GM12872 (cell line): ENCODE results near the gene TMEM94.

Source experiments
- TF ChIP-seq, protein P1 (sequence below): IDR thresholded peaks from 3 replicates; pipeline ENCODE4 v1.5.1; 2011; ENCODE audit warnings: low read depth, mild to moderate bottlenecking, low read length, moderate library complexity; ENCODE audit not compliant: insufficient read depth

The TMEM94 gene

GRCh38 chr17:75518983-75519537, 62.6 kb downstream of the TMEM94 start:
- TF ChIP-seq, protein P1, sequence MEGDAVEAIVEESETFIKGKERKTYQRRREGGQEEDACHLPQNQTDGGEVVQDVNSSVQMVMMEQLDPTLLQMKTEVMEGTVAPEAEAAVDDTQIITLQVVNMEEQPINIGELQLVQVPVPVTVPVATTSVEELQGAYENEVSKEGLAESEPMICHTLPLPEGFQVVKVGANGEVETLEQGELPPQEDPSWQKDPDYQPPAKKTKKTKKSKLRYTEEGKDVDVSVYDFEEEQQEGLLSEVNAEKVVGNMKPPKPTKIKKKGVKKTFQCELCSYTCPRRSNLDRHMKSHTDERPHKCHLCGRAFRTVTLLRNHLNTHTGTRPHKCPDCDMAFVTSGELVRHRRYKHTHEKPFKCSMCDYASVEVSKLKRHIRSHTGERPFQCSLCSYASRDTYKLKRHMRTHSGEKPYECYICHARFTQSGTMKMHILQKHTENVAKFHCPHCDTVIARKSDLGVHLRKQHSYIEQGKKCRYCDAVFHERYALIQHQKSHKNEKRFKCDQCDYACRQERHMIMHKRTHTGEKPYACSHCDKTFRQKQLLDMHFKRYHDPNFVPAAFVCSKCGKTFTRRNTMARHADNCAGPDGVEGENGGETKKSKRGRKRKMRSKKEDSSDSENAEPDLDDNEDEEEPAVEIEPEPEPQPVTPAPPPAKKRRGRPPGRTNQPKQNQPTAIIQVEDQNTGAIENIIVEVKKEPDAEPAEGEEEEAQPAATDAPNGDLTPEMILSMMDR, result no peak

DNA sequence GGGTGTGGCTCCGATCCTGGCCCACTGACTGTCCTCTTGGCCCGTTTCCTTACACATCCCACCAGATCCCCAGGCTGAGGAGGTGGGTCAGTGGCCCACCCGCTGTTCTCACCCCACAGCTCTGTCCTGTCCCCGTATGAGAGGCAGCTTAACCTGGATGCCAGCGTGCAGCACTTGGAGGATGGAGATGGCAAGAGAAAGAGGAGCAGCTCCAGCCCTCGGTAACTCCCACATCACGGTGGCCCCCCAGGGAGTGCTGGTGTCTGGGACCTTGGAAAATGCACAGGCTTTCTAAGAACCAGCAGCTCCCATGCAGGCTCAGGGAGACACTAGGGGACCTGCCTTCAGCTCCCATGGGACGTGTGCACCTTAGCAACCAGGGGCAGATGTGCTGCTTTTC, 64.9 kb downstream of the TMEM94 start:
- TF ChIP-seq, protein P1, result no peak

DNA sequence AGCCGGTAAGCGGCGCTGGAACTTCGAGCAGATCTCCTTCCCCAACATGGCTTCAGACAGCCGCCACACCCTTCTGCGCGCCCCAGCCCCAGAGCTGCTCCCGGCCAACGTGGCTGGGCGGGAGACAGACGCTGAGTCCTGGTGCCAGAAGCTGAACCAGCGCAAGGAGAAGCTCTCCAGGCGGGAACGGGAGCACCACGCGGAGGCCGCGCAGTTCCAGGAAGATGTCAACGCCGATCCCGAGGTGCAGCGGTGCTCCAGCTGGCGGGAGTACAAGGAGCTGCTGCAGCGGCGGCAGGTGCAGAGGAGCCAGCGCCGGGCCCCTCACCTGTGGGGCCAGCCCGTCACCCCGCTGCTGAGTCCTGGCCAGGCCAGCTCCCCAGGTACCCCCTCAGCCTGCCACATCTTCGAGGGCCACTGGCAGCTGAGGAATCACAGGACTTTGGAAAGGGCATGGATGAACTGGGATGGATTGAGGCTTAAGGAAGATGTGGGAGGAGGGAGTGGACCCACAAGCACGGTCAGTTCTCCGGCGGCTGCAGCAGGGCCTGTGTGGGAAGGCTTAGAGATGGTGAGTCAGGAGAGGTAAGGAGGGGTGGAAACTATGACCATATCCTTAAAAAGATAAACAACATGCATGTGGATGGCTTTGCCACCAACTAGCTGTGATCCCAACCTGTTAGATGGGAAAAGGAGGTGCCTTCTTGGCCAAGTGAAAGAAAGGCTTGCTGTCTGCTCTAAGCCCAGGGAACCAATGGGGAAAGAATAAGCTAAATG, 65.7 kb downstream of the TMEM94 start:
- TF ChIP-seq, protein P1, result no peak

DNA sequence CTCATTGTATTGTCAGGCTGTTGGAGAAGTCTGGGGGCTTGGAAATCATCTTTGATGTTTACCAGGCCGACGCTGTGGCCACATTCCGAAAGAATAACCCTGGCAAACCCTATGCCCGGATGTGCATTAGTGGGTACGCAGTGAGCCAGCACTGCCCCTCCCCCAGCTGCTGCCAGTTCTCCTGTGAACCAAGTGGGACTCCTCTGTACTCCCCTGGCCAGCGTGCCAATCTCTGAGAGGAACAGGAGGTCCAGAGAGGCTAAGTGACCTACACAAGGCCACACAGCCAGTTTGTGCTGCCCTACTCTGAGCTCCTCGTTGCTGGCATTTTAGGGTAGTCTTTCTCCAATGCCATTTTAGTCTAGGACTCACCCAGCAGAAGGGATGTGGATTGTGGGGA, 67.2 kb downstream of the TMEM94 start:
- TF ChIP-seq, protein P1, result no peak

DNA sequence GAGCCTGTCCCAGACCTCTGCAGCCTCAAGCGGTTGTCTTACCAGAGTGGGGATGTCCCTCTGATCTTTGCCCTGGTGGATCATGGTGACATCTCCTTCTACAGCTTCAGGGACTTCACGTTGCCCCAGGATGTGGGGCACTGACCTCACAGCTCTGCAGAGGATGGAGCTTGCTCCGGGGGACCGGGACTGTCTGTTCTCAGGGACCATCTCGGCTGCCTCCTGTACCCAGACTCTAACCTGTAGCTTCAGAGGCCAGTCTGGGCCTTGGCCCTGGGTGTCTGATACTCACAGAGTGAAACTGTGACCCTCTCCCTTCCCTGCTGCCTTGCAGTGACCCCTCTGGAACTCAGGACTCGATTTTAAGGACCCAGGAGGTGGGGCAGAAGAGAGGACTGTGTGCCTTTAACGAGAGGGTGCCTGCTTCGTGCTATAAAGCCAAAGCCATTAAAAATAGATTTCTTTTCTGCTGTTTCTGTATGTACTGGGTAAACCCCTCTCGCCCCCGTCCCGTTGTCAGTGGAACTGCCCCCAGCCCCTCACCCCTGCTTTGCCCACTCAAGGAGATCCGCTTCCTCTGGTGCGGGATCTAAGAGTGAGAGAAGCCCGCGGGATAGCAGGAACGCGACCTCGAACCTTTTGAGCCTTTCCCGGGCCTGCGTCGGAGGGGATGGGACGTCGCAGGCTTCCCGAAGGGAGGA, 68.0 kb downstream of the TMEM94 start:
- TF ChIP-seq, protein P1, result no peak

GRCh38 chr17:75524970-75525805, 68.8 kb downstream of the TMEM94 start, which contains the start of gene LLGL2:
Gene LLGL2, plus strand, starts transcription at chr17:75525697. Its CDS starts 17,730 bp downstream, at chr17:75543427.
- TF ChIP-seq, protein P1, result peak; percentile 49
